Testis (tissue), 3 donors: ENCODE measurements around the gene PTPRG. TPM values are rescaled to one million over a fixed set of nuclear protein-coding genes. Genes with fewer than 3 reads are reported as not detected.

Source experiments
- DNase-seq: peaks from one replicate; pipeline ENCODE4 v3.0.0-alpha.2; 2019
- H3K27ac ChIP-seq, 2 donors: fragments of 200-600 bp; sonication (generic); one replicate each; pipeline ENCODE4 v1.5.1; 2019
- H3K27me3 ChIP-seq: fragments of 200-600 bp; sonication (generic); one replicate; pipeline ENCODE4 v1.5.1; 2019
- H3K36me3 ChIP-seq: fragments of 200-600 bp; sonication (generic); one replicate; pipeline ENCODE4 v1.5.1; 2017; ENCODE audit warnings: low read depth; ENCODE audit errors: missing control alignments
- H3K4me1 ChIP-seq: fragments of 200-600 bp; sonication (generic); one replicate; pipeline ENCODE4 v1.5.1; 2019
- H3K4me3 ChIP-seq, 2 donors: fragments of 200-600 bp; sonication (generic); one replicate each; pipeline ENCODE4 v1.5.1; 2017 to 2019
- H3K9me3 ChIP-seq: fragments of 200-600 bp; sonication (generic); one replicate; pipeline ENCODE4 v1.5.1; 2017
- CTCF ChIP-seq, 3 experiments: fragments of 450-650 bp in 2 of 3; fragments of 200-600 bp in 1 of 3; sonication (generic) in 1 of 3; IDR thresholded peaks; one replicate each; pipeline ENCODE4 v1.5.1; 2016 to 2019; ENCODE audit warnings: antibody characterized with exemption in 3 of 3, mild to moderate bottlenecking in 2 of 3, moderate library complexity in 1 of 3
- POLR2A ChIP-seq: fragments of 450-650 bp; IDR thresholded peaks from one replicate; pipeline ENCODE4 v1.6.1; 2017; ENCODE audit warnings: antibody characterized with exemption, mild to moderate bottlenecking, moderate library complexity
- WGBS, 2 donors: methylation state at CpG; one replicate each; pipeline ENCODE4 v1.1.5; 2018; 5-methylcytosine and 5-hydroxymethylcytosine counted together
- intact Hi-C: fragments of 100-400 bp; cut with DNase I; formaldehyde crosslinking; loops from one replicate; pipeline ENCODE4 v1.15.1; 2023; ENCODE audit warnings: low total_unique reads
- polyA plus RNA-seq: library from polyadenylated mRNA; stranded (reverse); fragments of 350-450 nt; fragmentation: Illumina TruSeq; extraction: RNeasy Lipid Tissue Mini Kit (QIAGEN cat#74804); gene quantifications from one replicate; pipeline ENCODE4 v1.2.3, GENCODE V29; 2014; ENCODE audit warnings: low read depth, low replicate concordance; ENCODE audit not compliant: insufficient read depth
- total RNA-seq, 2 donors: library from RNA; depleted of rRNA; stranded (reverse); fragments of >200 nt; gene quantifications; one replicate each; pipeline ENCODE4 v1.2.3, GENCODE V29; 2016

The PTPRG gene
- total and polyA plus RNA-seq, 3 donors from 2014 or later = 26.3 to 107 (median 75.4) TPM

GRCh38 chr3:61875976-61876671, 314.8 kb downstream of the PTPRG start:
- intact Hi-C loops = no loop called here
- no peak overlapping the region for H3K4me3 ChIP-seq
- DNase-seq = no peak
- no peak overlapping the region for H3K27ac ChIP-seq
- no peaks in the 10 kb centered on the region for H3K36me3 ChIP-seq
- H3K9me3 ChIP-seq = no peaks in the 10 kb centered on the region
- WGBS, 2 donors = 90 to 93% methylated on average over 4 of the region's 4 CpGs
- no peaks in the 10 kb centered on the region for H3K4me1 ChIP-seq
- H3K27me3 ChIP-seq = no peaks in the 10 kb centered on the region
- TF ChIP-seq CTCF (IDR thresholded peaks at IDR 0.05) = no peak
- no peak for TF ChIP-seq POLR2A

GRCh38 chr3:61876797-61877196, 315.4 kb downstream of the PTPRG start:
- H3K4me1 ChIP-seq = no peaks in the 10 kb centered on the region

GRCh38 chr3:61877359-61878138, 316.2 kb downstream of the PTPRG start:
- Histone ChIP-seq H3K4me1 (no peaks in the 10 kb centered on the region), H3K9me3 (no peaks in the 10 kb centered on the region), H3K4me3 (no peak overlapping the region), H3K36me3 (no peaks in the 10 kb centered on the region), H3K27ac (no peak overlapping the region), H3K27me3 (no peaks in the 10 kb centered on the region)
- intact Hi-C loops = no loop called here
- DNase-seq = no peak
- TF ChIP-seq POLR2A (no peak), CTCF (IDR thresholded peaks at IDR 0.05) (no peak)
- WGBS, 2 donors = 70 to 78% methylated on average over 6 of the region's 6 CpGs

More at GRCh38 chr3:61876797-61877196, 315.4 kb downstream of the PTPRG start:
- Histone ChIP-seq H3K4me3 (no peak overlapping the region), H3K27ac (no peak overlapping the region), H3K36me3 (no peaks in the 10 kb centered on the region), H3K9me3 (no peaks in the 10 kb centered on the region), H3K27me3 (no peaks in the 10 kb centered on the region)
- intact Hi-C loops = no loop called here
- WGBS, 2 donors = 63% methylated on average over 2 of the region's 2 CpGs
- TF ChIP-seq POLR2A (no peak), CTCF (IDR thresholded peaks at IDR 0.05) (no peak)
- no peak for DNase-seq

- intact Hi-C loops = no loop called here
- no peaks in the 10 kb centered on the region for H3K9me3 ChIP-seq
- DNase-seq = no peak
- no peaks in the 10 kb centered on the region for H3K4me1 ChIP-seq
- H3K27ac ChIP-seq = no peak overlapping the region
- no peaks in the 10 kb centered on the region for H3K36me3 ChIP-seq
- H3K27me3 ChIP-seq = no peaks in the 10 kb centered on the region
- TF ChIP-seq CTCF (IDR thresholded peaks at IDR 0.05) (no peak), POLR2A (no peak)
- no peak overlapping the region for H3K4me3 ChIP-seq
Measured at GRCh38 chr3:61882253-61882652, 320.9 kb downstream of the PTPRG start.
